GM23248 (cell line): ENCODE measurements around the gene FASTKD1.

Experiments
- EZH2 ChIP-seq: fragments of 200-600 bp; sonication (generic); IDR thresholded peaks from 2 replicates; pipeline ENCODE4 v1.6.1; 2018; ENCODE audit warnings: antibody characterized with exemption, mild to moderate bottlenecking; ENCODE audit not compliant: insufficient read depth, poor library complexity, severe bottlenecking
- EZH2phosphoT487 ChIP-seq: fragments of 200-600 bp; sonication (generic); IDR thresholded peaks from 2 replicates; pipeline ENCODE4 v1.6.1; 2018; ENCODE audit warnings: antibody characterized with exemption, moderate library complexity, mild to moderate bottlenecking, low read depth; ENCODE audit not compliant: insufficient read depth

DNA sequence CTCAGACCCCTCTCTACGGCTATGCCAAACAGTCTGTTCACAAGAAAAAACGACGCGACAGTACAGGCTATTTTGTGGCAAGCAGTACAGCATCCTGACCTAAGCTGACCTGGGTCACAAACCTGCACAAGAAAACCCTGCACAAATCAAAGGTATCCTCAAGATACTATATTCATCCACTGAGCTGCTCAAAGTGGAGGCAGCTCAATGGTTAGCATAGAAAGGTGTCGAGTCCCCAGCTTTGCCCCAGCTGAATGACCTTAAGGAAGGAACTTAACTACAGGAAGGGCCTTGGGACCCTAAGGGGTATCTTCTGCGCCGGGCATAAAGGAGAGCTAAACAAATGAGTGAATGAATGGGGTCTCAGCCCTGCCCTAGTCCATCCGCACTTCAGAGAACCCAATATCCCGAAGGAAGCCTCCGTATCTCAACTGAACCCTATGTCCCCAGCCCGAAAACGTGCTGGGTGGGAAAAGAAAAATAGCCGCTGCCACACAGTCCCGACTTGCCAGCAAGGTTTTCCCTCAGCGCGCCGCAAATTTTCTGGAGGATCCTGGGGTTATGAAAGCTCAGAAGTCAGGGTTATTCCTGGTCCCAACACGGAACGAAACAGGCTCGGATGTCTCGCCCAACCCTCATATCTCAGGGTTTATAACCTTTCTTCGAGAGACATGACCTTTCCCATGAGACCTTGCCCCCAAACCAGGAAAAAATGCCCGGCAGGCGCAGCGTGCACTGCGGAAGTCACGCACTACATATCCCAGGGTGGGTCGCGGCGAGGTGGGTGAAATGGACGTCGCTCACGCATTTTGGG is at the start of gene FASTKD1:
- TF ChIP-seq EZH2 = no peak
- TF ChIP-seq EZH2phosphoT487 = no peak
